IMR-90 (cell line): ENCODE data around the gene ME1. TPM values are rescaled to one million over a fixed set of nuclear protein-coding genes. Genes with fewer than 3 reads are reported as not detected.
A peak's percentile ranks its signal among the peaks of the same experiment; 100 is the strongest.
"Not testable (repeated sequence)": the region's sequence is repeated elsewhere in the genome, so short reads cannot be mapped to it uniquely, and the experiment has no call there.

Source experiments
- ATAC-seq: fragments of 200-7000 bp; cut with Tn5 transposase; 2 replicates; pipeline ENCODE4 v1.9.1; 2020; ENCODE audit warnings: low read depth, mild to moderate bottlenecking, moderate library complexity
- BruUV-seq: library from RNA; stranded (reverse); fragments of 400-500 nt; replicated peaks from 2 replicates; lab custom pipeline; 2021; lab: Mats Ljungman, UMichigan
- CTCF ChIA-PET: fragments of 300-600 bp; formaldehyde crosslinking; extraction: SDS; loops from one replicate; lab custom pipeline; 2021; ENCODE audit warnings: antibody characterized with exemption; lab: Yijun Ruan, JAX
- POLR2A ChIA-PET: fragments of 300-600 bp; sonication (Branson Sonifier 250); formaldehyde crosslinking; loops from one replicate; lab custom pipeline; 2022; ENCODE audit warnings: antibody characterized with exemption; ENCODE audit not compliant: unreplicated experiment; lab: Charles Lee
- DNase-seq: peaks from one replicate; pipeline ENCODE4 v3.0.0; 2013
- H2AFZ ChIP-seq: replicated peaks from 2 replicates; pipeline ENCODE3; 2013; ENCODE audit warnings: low read length, mild to moderate bottlenecking; ENCODE audit not compliant: poor library complexity
- H2AK5ac ChIP-seq: 2 replicates; pipeline ENCODE4 v1.6.1; 2013; ENCODE audit warnings: low read depth, low read length, inconsistent platforms
- H2AK9ac ChIP-seq: replicated peaks from 2 replicates; pipeline ENCODE3; 2013; ENCODE audit warnings: mild to moderate bottlenecking, low read depth, low read length, moderate library complexity; ENCODE audit not compliant: poor library complexity
- H2BK120ac ChIP-seq: 2 replicates; pipeline ENCODE4 v1.6.1; 2013; ENCODE audit warnings: low read depth, low read length, inconsistent platforms
- H2BK15ac ChIP-seq: 3 replicates; pipeline ENCODE4 v1.6.1; 2013; ENCODE audit warnings: low read depth, low read length, inconsistent platforms
- H2BK20ac ChIP-seq: 2 replicates; pipeline ENCODE4 v1.6.1; 2013; ENCODE audit warnings: low read depth, mild to moderate bottlenecking, inconsistent platforms, low read length, moderate library complexity
- H2BK5ac ChIP-seq: 2 replicates; pipeline ENCODE4 v1.6.1; 2013; ENCODE audit warnings: mild to moderate bottlenecking, low read depth, low read length, inconsistent platforms; ENCODE audit not compliant: poor library complexity, severe bottlenecking
- H3K14ac ChIP-seq: replicated peaks from 2 replicates; pipeline ENCODE4 v1.6.1; 2013; ENCODE audit warnings: low read depth, low read length, inconsistent platforms
- H3K18ac ChIP-seq: 2 replicates; pipeline ENCODE4 v1.6.1; 2013; ENCODE audit warnings: low read depth, low read length, control low read depth
- H3K23ac ChIP-seq: 2 replicates; pipeline ENCODE4 v1.6.1; 2013; ENCODE audit warnings: low read depth, low read length, inconsistent platforms
- H3K27ac ChIP-seq: 2 replicates; pipeline ENCODE4 v1.5.1; 2013; ENCODE audit warnings: mild to moderate bottlenecking, control low read depth, low read length; ENCODE audit not compliant: insufficient read depth
- H3K27me3 ChIP-seq: 2 replicates; pipeline ENCODE4 v1.6.1; 2013; ENCODE audit warnings: low read length; ENCODE audit not compliant: control insufficient read depth, insufficient read depth
- H3K36me3 ChIP-seq: 2 replicates; pipeline ENCODE4 v1.6.1; 2013; ENCODE audit warnings: low read length, mixed read lengths; ENCODE audit not compliant: control insufficient read depth, insufficient read depth
- H3K4ac ChIP-seq: 2 replicates; pipeline ENCODE4 v1.6.1; 2013; ENCODE audit warnings: low read depth, low read length, inconsistent platforms
- H3K4me1 ChIP-seq: 2 replicates; pipeline ENCODE4 v1.6.1; 2013; ENCODE audit warnings: low read length, mixed read lengths; ENCODE audit not compliant: control insufficient read depth, insufficient read depth
- H3K4me2 ChIP-seq: 2 replicates; pipeline ENCODE4 v1.6.1; 2013; ENCODE audit warnings: low read depth, mild to moderate bottlenecking, control low read depth, low read length, moderate library complexity
- H3K4me3 ChIP-seq: 2 replicates; pipeline ENCODE4 v1.5.1; 2013; ENCODE audit warnings: low read depth, mild to moderate bottlenecking, control low read depth, low read length, moderate library complexity; ENCODE audit not compliant: insufficient read depth
- H3K56ac ChIP-seq: 2 replicates; pipeline ENCODE4 v1.6.1; 2013; ENCODE audit warnings: low read length, inconsistent platforms; ENCODE audit not compliant: insufficient read depth; ENCODE audit errors: extremely low read depth
- H3K79me1 ChIP-seq, 2 experiments: 2 replicates each; pipeline ENCODE4 v1.6.1; 2013; ENCODE audit warnings: low read length in 2 of 2, inconsistent platforms in 1 of 2, low read depth in 1 of 2
- H3K9ac ChIP-seq: 2 replicates; pipeline ENCODE4 v1.6.1; 2013; ENCODE audit warnings: low read depth, low read length, control low read depth
- H3K9me1 ChIP-seq: 2 replicates; pipeline ENCODE4 v1.6.1; 2013; ENCODE audit warnings: low read length, inconsistent platforms; ENCODE audit not compliant: insufficient read depth
- H3K9me3 ChIP-seq: 2 replicates; pipeline ENCODE4 v1.6.1; 2013; ENCODE audit warnings: low read length; ENCODE audit not compliant: control insufficient read depth, insufficient read depth
- H4K20me1 ChIP-seq: 2 replicates; pipeline ENCODE4 v1.6.1; 2013; ENCODE audit warnings: low read length, inconsistent platforms; ENCODE audit not compliant: insufficient read depth
- H4K5ac ChIP-seq: 2 replicates; pipeline ENCODE4 v1.6.1; 2013; ENCODE audit warnings: mild to moderate bottlenecking, low read depth, low read length, control low read depth
- H4K8ac ChIP-seq, 2 experiments: 2 replicates each; pipeline ENCODE4 v1.6.1; 2013; ENCODE audit warnings: low read depth in 2 of 2, low read length in 2 of 2, control low read depth in 1 of 2, inconsistent platforms in 1 of 2
- H4K91ac ChIP-seq: 2 replicates; pipeline ENCODE4 v1.6.1; 2013; ENCODE audit warnings: low read depth, low read length, inconsistent platforms; ENCODE audit not compliant: insufficient read depth
- MAFK ChIP-seq: IDR thresholded peaks from 2 replicates; pipeline ENCODE4 v1.6.1; 2012; ENCODE audit warnings: low read depth, low read length, improper control_type of control experiment
- WGBS, 2 experiments: methylation state at CpG; one replicate each; pipeline versions ENCODE4 v1.1.5 to v1.1.7; 2013; ENCODE audit warnings: missing lambda C conversion rate in 2 of 2; ENCODE audit not compliant: insufficient read length in 1 of 2; ENCODE audit errors: extremely low coverage in 2 of 2; 5-methylcytosine and 5-hydroxymethylcytosine counted together
- dilution Hi-C: fragments of 300-500 bp; cut with HindIII; formaldehyde crosslinking; loops from one replicate; pipeline ENCODE4 v1.14.3; 2018; ENCODE audit warnings: low sequenced_read_pairs; ENCODE audit not compliant: unreplicated experiment
- in situ Hi-C: fragments of 300-500 bp; cut with MboI; formaldehyde crosslinking; loops from 3 replicates; pipeline ENCODE4 v1.14.3; 2019; ENCODE audit warnings: low sequenced_read_pairs, inconsistent platforms, mixed read lengths
- intact Hi-C: fragments of 100-400 bp; cut with micrococcal nuclease; formaldehyde crosslinking; loops from 2 replicates; pipeline ENCODE4 v1.10.0; 2022
- polyA plus RNA-seq, 3 experiments: library from polyadenylated mRNA; depleted of rRNA; stranded (reverse); fragments of >200 nt; gene quantifications; 2 replicates each; pipeline ENCODE4 v1.2.3, GENCODE V29; 2012; ENCODE audit warnings: low replicate concordance in 1 of 3
- total RNA-seq: library from RNA; depleted of rRNA; stranded (reverse); fragments of >200 nt; gene quantifications from 2 replicates; pipeline ENCODE4 v1.2.3, GENCODE V29; 2012

The ME1 gene
- total and polyA plus RNA-seq, 2 of the 4 experiments (the other 2 are of a cell fraction) = 21.5 to 24.4 TPM

DNA sequence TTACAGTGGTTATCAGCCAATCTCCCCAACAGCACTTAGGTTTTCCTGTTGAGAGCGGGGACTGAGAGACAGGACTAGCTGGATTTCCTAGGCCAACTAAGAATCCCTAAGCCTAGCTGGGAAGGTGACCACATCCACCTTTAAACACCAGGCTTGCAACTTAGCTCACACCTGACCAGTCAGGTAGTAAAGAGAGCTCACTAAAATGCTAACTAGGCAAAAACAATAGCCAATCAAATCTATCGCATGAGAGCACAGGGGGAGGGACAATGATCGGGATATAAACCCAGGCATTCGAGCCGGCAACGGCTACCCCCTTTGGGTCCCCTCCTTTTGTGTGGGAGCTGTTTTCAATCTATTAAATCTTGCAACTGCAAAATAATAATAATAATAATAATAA is 19.2 kb upstream of the ME1 start:
- H3K14ac ChIP-seq, BruUV-seq: not testable (repeated sequence)
- WGBS, 2 experiments = no CpG with 5 or more reads among the region's 6 CpGs

DNA sequence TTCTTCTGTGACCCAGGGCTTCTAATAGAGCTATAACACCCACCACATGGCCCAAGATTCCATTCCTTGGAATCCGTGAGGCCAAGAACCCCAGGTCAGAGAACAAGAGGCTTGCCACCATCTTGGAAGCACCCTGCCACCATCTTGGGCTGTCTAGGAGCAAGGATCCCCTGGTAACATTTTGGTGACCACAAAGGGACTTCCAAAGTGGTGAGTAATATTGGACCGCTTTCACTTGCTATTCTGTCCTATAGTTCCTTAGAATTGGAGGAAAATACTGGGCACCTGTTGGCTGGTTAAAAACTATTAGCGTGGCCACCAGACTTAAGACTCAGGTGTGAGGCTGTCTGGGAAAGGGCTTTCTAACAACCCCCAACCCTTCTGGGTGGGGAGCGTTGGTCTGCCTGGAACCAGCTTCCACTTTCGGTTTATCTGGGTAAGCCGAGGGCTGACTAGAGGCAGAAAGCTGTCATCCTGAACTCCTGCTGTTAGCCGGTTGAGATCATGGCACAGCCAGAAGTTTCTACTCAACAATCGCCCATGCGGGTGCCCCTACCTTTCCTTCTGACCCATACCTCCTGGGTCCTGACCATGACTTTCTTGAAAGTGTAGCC is 13.3 kb upstream of the ME1 start:
- H2AK5ac ChIP-seq, H2BK5ac ChIP-seq, H3K9ac ChIP-seq, POLR2A ChIA-PET, H3K27me3 ChIP-seq, H4K5ac ChIP-seq, H3K9me3 ChIP-seq, H3K4ac ChIP-seq, H3K4me3 ChIP-seq, H3K14ac ChIP-seq, H3K4me1 ChIP-seq, BruUV-seq, intact Hi-C loops, DNase-seq, H3K4me2 ChIP-seq, H3K56ac ChIP-seq, H4K20me1 ChIP-seq, H3K27ac ChIP-seq, H3K9me1 ChIP-seq, in situ Hi-C loops, H2AK9ac ChIP-seq, H2AFZ ChIP-seq, H3K36me3 ChIP-seq, H4K8ac ChIP-seq, H2BK20ac ChIP-seq, H2BK15ac ChIP-seq, CTCF ChIA-PET, ATAC-seq, H4K91ac ChIP-seq, H2BK120ac ChIP-seq, dilution Hi-C loops, H3K79me1 ChIP-seq, H3K23ac ChIP-seq, H3K18ac ChIP-seq: not testable (repeated sequence)
- WGBS, 2 experiments = no CpG with 5 or more reads among the region's 9 CpGs

More for the DNA sequence above, 19.2 kb upstream of the ME1 start:
- H4K91ac ChIP-seq, H3K9me1 ChIP-seq, H2BK120ac ChIP-seq, H3K9ac ChIP-seq, H3K79me1 ChIP-seq, dilution Hi-C loops, H3K27ac ChIP-seq, ATAC-seq, H4K20me1 ChIP-seq, H3K4me3 ChIP-seq, H3K4ac ChIP-seq, H3K56ac ChIP-seq, H3K27me3 ChIP-seq, intact Hi-C loops, H2BK15ac ChIP-seq, H2BK20ac ChIP-seq, H3K36me3 ChIP-seq, DNase-seq, H2AFZ ChIP-seq, POLR2A ChIA-PET, H2AK9ac ChIP-seq, H3K4me2 ChIP-seq, H3K23ac ChIP-seq, H3K18ac ChIP-seq, H4K8ac ChIP-seq, H3K9me3 ChIP-seq, H3K4me1 ChIP-seq, H4K5ac ChIP-seq, H2AK5ac ChIP-seq, H2BK5ac ChIP-seq, in situ Hi-C loops: not testable (repeated sequence)
- TF ChIP-seq MAFK = peak; percentile 48; the same call in 1 of the 2 replicates
- CTCF ChIA-PET = interaction anchor here (0.6 to 0.7 kb wide), 2 partner anchors 62 to 229 kb away, joined by 3 read pairs; partner anchors contain the start of gene PRSS35
